HG03097 (cell line): ENCODE measurements around the gene RRM2.

Source experiments
- ATAC-seq: cut with Tn5 transposase; IDR thresholded peaks from one replicate; pipeline ENCODE4 v1.9.1; 2021; ENCODE audit not compliant: unreplicated experiment, low FRiP score

The RRM2 gene

GRCh38 chr2:10168221-10168620 lies 45.7 kb downstream of the RRM2 start:
- ATAC-seq: no peak

- no peak for ATAC-seq
These were observed 46.6 kb downstream of the RRM2 start for GRCh38 chr2:10169053-10169578.

DNA sequence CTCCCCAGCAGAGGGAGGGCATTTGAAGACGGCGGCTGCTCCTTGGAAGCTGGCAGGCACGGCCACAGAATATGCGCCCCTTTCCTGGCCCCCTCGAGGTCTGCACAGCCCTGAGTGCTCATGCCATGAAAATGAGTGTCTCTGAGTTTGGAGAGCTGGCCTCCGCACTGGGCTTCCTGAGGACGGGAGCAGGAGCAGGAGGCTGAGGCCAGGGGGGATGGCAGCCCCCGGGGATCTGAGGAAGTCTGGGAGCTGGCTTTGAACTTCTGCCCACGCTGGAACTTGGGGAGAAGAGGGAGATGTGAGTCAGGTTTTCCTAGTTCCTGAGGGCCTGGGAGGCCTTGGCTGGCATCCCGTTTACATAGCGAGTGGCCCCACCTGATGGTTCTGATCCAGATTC lies 47.0 kb downstream of the RRM2 start:
- no peak for ATAC-seq

- no peak for ATAC-seq
These were observed 47.7 kb downstream of the RRM2 start for GRCh38 chr2:10170256-10170655.

GRCh38 chr2:10171006-10171800 lies 48.7 kb downstream of the RRM2 start:
- no peak for ATAC-seq

DNA sequence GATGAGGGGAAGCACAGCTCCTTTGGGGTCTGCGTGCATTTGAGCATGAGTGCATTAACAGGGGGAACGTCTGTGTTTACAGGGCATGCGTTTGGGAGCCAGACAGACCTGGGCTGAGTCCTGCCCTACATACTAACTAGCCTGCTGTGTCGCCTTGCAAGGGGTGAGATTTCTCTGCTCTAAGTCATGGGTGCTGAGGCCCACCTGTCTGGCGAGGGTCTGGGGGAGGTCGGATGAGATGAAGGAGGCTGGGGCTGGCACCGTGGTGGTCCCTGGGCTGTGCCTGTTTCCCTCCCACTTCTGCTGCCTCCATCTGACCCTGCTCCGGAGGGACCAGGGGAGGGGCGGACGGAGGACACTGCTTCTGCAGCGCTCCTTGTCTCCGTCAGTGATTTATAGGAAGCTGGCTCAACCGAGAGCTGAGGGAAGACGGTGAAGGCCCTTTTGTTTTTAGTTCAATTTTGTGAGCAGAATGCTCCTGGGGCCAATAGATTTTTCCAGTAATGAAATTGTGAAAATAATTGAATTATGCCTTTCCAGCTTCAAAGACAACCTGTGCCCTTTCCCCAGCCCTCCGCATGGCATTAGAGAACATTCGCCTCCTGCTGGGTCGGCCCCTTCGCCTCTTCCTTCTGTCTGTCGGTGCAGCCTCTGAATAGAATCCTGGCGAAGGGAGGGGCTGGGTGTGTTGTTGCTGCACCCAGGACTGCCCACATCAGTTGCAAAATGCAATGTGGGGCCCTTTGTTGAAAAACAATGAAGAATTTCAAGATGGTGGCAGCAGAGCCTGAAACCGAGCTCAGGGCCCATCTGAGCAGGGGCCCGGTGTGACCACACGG lies 49.7 kb downstream of the RRM2 start:
- ATAC-seq: no peak

DNA sequence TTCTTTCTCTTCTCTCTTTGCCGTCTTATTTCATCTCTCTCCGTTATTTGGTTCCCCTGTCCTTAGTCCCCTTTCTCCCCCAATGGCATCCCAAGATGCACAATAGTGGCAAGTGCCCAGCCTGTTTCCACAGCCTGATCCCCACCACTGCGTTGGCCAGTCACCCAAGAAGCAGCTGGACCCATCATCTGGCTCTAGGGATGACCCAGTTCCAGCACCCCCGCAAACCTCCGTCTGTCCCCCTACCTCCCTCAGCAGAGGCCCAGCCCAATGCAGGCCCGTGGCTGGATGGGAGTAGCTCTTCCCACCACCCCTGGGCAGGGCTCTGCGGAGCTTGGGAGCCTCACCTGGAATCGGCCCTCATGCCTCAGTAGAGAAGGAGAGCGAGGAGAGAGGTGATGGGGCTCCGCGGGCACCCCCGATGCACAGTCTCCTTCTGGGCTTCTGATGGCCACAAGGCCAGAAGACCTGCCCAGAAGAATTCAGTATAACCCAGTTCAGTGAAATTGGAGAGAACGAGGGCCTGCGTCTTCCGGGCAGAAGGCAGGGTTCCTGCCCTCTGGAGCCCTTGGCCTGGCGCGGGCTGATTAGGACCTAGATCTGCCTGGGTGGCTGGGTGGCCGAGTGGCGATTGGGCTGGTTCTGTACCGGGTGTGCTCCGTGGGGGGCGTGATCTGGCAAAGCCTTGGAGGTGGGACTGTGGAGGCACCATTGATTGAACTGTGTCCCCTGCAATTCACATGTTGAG lies 50.9 kb downstream of the RRM2 start:
- ATAC-seq: no peak

DNA sequence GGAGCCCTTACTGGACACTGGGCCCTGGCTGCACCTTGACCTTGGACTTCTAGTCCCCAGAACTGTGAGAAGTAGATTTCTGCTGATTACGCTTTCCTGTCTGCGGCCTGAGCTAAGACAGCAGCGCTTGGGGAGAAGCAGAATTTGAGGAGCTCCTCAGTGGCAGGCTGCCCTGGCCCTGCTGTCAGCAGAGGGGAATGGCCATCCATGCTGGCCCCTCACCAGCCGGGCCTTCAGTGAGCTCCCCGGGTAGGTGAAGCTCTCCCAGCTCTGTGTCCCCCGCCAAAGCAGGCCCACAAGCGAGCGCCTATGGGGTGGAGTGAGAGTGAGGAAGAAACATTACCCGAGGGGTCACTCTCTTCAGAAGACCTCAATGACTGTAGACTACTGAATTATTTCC lies 51.6 kb downstream of the RRM2 start:
- ATAC-seq: no peak

- no peak for ATAC-seq
These were observed 52.9 kb downstream of the RRM2 start for GRCh38 chr2:10175441-10175840.

- no peak for ATAC-seq
These were observed 56.2 kb downstream of the RRM2 start for GRCh38 chr2:10178751-10179150.

GRCh38 chr2:10179422-10179821 lies 56.9 kb downstream of the RRM2 start:
- ATAC-seq: no peak

GRCh38 chr2:10180229-10180628 lies 57.7 kb downstream of the RRM2 start:
- ATAC-seq: no peak
